ENCODE results near the gene AFDN.

DNA sequence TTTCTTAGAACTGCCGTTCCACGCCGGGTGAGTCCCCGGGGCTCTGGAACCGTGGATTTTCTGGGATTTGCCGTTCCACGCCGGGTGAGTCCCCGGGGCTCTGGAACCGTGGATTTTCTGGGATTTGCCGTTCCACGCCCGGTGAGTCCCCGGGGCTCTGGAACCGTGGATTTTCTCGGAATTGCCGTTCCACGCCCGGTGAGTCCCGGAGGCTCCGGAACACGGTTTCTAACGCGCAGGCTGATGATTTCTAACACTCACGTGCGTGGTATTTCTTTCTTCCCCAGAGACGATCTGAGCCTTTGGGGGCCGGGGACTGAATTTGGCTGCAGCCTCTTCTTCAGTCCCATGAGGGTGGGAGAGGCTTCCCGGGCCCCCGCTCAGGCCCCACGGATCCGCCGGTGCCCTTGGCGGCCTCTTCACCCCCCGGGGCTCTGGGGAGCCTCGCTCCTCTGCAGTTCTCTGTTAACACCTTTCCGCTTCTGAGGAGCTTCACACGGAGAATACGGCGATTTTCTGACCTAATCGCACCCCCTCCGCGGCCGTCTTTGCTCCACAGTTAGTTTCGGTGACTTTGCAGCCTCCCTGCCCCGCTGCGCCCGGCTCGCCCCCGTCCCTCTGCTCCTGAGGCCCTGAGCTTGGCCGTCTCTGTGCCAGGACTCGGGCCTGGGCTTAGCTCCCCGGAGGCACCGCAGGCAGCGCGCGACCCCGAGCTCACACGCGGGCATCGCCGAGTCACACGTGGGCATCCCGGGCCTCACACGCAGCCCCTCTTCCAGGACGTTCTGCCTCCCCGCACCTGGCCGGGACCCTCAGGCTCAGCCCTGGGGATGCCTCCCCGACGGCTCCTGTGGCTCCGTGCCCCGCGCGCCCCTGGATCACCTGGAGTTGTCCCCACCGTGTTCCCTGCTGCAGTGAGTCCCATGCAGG, 163.6 kb downstream of the AFDN start:
- TF ChIP-seq, protein P1, sequence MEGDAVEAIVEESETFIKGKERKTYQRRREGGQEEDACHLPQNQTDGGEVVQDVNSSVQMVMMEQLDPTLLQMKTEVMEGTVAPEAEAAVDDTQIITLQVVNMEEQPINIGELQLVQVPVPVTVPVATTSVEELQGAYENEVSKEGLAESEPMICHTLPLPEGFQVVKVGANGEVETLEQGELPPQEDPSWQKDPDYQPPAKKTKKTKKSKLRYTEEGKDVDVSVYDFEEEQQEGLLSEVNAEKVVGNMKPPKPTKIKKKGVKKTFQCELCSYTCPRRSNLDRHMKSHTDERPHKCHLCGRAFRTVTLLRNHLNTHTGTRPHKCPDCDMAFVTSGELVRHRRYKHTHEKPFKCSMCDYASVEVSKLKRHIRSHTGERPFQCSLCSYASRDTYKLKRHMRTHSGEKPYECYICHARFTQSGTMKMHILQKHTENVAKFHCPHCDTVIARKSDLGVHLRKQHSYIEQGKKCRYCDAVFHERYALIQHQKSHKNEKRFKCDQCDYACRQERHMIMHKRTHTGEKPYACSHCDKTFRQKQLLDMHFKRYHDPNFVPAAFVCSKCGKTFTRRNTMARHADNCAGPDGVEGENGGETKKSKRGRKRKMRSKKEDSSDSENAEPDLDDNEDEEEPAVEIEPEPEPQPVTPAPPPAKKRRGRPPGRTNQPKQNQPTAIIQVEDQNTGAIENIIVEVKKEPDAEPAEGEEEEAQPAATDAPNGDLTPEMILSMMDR (IDR thresholded peaks at IDR 0.05), result no peak
- no peak for TF ChIP-seq POLR2A (IDR thresholded peaks at IDR 0.05)

All from vagina (tissue), 2 donors.